OCI-LY3 (cell line): ENCODE results near the gene NOP9.

Source experiments
- EZH2phosphoT487 ChIP-seq: fragments of 200-600 bp; shearing (Covaris generic); IDR thresholded peaks from 2 replicates; pipeline ENCODE4 v1.6.1; 2018; ENCODE audit warnings: antibody characterized with exemption, mixed run types, low read depth
- TF ChIP-seq, protein P1 (sequence below): fragments of 200-600, 300-600 bp; sonication (generic); IDR thresholded peaks from 2 replicates; pipeline ENCODE4 v1.5.1; 2014; ENCODE audit warnings: antibody characterized with exemption, low read length, low read depth

DNA sequence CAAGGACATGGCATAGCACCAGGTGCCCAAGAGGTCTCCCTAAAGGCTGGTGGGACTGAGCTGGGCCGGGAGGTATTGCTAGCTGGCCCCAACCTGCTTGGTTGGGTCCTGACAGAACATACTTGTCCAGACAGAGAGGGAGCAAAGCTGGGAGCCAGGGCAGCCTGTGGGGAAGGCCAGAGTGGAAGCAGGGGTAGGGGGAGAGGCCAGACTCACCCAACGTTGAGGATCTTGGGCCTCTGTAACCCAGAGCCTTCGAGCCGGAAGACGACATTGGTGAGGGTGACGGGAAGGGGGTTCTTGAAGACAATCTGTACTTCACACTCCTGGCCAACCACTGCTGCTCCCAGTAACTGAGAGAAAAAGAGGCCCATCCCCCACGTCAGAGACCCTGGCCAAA lies 45.7 kb upstream of the NOP9 start:
- TF ChIP-seq, protein P1, sequence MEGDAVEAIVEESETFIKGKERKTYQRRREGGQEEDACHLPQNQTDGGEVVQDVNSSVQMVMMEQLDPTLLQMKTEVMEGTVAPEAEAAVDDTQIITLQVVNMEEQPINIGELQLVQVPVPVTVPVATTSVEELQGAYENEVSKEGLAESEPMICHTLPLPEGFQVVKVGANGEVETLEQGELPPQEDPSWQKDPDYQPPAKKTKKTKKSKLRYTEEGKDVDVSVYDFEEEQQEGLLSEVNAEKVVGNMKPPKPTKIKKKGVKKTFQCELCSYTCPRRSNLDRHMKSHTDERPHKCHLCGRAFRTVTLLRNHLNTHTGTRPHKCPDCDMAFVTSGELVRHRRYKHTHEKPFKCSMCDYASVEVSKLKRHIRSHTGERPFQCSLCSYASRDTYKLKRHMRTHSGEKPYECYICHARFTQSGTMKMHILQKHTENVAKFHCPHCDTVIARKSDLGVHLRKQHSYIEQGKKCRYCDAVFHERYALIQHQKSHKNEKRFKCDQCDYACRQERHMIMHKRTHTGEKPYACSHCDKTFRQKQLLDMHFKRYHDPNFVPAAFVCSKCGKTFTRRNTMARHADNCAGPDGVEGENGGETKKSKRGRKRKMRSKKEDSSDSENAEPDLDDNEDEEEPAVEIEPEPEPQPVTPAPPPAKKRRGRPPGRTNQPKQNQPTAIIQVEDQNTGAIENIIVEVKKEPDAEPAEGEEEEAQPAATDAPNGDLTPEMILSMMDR = no peak
- TF ChIP-seq EZH2phosphoT487 = no peak
